Measurements from ENCODE around the gene HUS1B. TPM values are rescaled to one million over a fixed set of nuclear protein-coding genes. Genes with fewer than 3 reads are reported as not detected.

The HUS1B gene
- total and polyA plus RNA-seq, 9 of the 15 experiments (the other 6 are each of a cell fraction or from before 2014, with no cell fraction given): 0.16 to 1.4 (median 0.38) TPM; not detected in 1

DNA sequence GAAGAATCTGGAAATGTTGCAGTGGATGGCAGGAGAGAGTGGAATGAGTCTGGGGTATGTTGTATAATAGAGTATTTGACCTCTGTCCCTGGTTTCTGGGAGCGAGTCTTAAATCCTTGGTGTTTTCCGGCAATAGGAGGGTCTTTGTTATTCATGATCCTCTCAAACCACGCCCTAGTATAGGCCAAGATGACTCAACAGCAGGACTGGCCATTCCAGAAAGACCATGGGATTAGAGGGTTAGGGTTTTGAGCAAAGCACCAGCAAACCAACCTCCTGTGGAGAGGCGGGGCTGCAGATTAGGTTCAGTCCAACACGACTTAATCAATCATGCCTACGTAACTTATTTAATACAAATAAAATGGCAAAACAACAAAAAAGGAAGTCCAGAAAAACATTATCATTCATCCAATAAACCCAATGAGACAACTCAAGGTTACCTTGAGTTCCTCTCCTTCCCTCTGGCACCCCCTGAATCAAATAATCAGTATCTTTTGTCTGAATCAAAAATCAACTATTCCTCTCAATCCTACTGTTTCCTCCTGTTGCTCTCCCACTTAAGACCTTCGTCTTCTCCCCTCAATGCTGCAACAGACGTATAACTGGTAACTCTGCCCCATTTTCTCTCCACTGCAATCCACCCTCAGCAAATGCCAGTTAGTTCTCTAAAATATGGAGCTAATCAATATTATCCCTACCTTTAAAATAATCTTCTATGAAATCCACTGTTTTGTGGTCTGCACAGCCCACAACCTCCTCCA is 15.5 kb downstream of the HUS1B start:
- Histone ChIP-seq H3K4me3 (no peak overlapping the region), H3K4me1 (replicated peaks in 1 of 2; ENCODE audit: control insufficient read depth in 2 of 2, insufficient read depth in 2 of 2, low read length in 2 of 2) (no peaks in the 10 kb centered on the region), H2AFZ (ENCODE audit: low read depth, low read length) (no peak overlapping the region), H3K4me2 (ENCODE audit: insufficient read depth, low read length) (no peak overlapping the region), H3K36me3 (ENCODE audit: control insufficient read depth, insufficient read depth, low read length) (no peaks in the 10 kb centered on the region), H3K9me1 (ENCODE audit: control insufficient read depth, insufficient read depth, low read length) (no peaks in the 10 kb centered on the region), H3K9ac (ENCODE audit: insufficient read depth in 1 of 2, low read depth in 2 of 2, low read length in 2 of 2) (no peak overlapping the region), H3K79me2 (ENCODE audit: control insufficient read depth, insufficient read depth, low read length) (no peaks in the 10 kb centered on the region), H3K9me3 (replicated peaks; ENCODE audit: control insufficient read depth, insufficient read depth, low read depth, low read length) (no peaks in the 10 kb centered on the region), H3K27ac (ENCODE audit: extremely low read depth, low read depth, low read length) (no peak overlapping the region), H3K27me3 (ENCODE audit: control insufficient read depth in 2 of 2, insufficient read depth in 2 of 2, low read length in 2 of 2) (no peaks in the 10 kb centered on the region), H4K20me1 (replicated peaks; ENCODE audit: control insufficient read depth, insufficient read depth, low read length) (no peaks in the 10 kb centered on the region)
- ChIA-PET CTCF (ENCODE audit: low intra/inter-chr PET ratio) (no interaction called here), POLR2A (interaction anchor here (0.6 kb wide), 1 partner anchor 62 kb away, joined by 4 read pairs; no protein-coding TSS in a partner anchor)
- TF ChIP-seq DIDO1 (tag; IDR thresholded peaks at IDR 0.05; ENCODE audit: low read depth) (no peak), EP400 (IDR thresholded peaks at IDR 0.05) (no peak), SRSF7 (optimal IDR thresholded peaks at IDR 0.05; ENCODE audit: low read depth, low read length) (no peak), ARHGAP35 (IDR thresholded peaks at IDR 0.05; ENCODE audit: partially characterized antibody) (no peak), GATAD2A (IDR thresholded peaks at IDR 0.05) (no peak), NR0B1 (IDR thresholded peaks at IDR 0.05; ENCODE audit: partially characterized antibody) (no peak), RAD51 (IDR thresholded peaks at IDR 0.05; ENCODE audit: borderline replicate concordance, low read depth) (no peak), FOXA3 (CRISPR knock-in tag; conservative IDR thresholded peaks at IDR 0.05 in 1 of 2, IDR thresholded peaks at IDR 0.05 in 1 of 2) (no peak), ZNF398 (CRISPR knock-in tag; IDR thresholded peaks at IDR 0.05) (no peak), ZNF655 (CRISPR knock-in tag; IDR thresholded peaks at IDR 0.05) (no peak), HSF4 (CRISPR knock-in tag; IDR thresholded peaks at IDR 0.05; ENCODE audit: borderline replicate concordance) (no peak)
- DNase-seq (ENCODE audit: extremely low read depth in 1 of 4, low spot score in 3 of 4) (no peak), ATAC-seq (no peak), FAIRE-seq (no peak)
- no TSS peak for BruUV-seq (replicated peaks)
- intact Hi-C loops (cut with micrococcal nuclease): no loop called here
- 75% methylated on average over 8 of the region's 8 CpGs for WGBS (ENCODE audit: insufficient coverage, low coverage, missing lambda C conversion rate)
- in situ Hi-C loops (cut with MboI): no loop called here
